Measurements from ENCODE around the gene SMG6. TPM values are rescaled to one million over a fixed set of nuclear protein-coding genes. Genes with fewer than 3 reads are reported as not detected.
A peak's percentile ranks its signal among the peaks of the same experiment; 100 is the strongest.

Gene SMG6
- total and polyA plus RNA-seq, 2 of the 4 experiments (the other 2 are of a cell fraction) = 16.3 to 30.3 TPM

GRCh38 chr17:2084766-2085647 lies 218.6 kb downstream of the SMG6 start:
- Histone ChIP-seq H3K14ac (replicated peaks; ENCODE audit: low read depth, low read length) (peak overlapping the region; percentile 97), H2BK120ac (ENCODE audit: low read depth, low read length) (peak overlapping the region; percentile 58), H2BK20ac (ENCODE audit: low read depth, low read length) (peak overlapping the region; percentile 81), H3K9me1 (ENCODE audit: insufficient read depth, low read length) (peaks cover 56% of the 10 kb centered on the region), H3K9me3 (ENCODE audit: control insufficient read depth, insufficient read depth, low read length) (no peaks in the 10 kb centered on the region), H3K4me2 (ENCODE audit: low read depth, low read length) (peak overlapping the region; percentile 12), H4K20me1 (ENCODE audit: insufficient read depth, low read length) (no peaks in the 10 kb centered on the region), H2AK9ac (replicated peaks; ENCODE audit: low read depth, low read length, poor library complexity) (peak overlapping the region; percentile 85), H2BK15ac (ENCODE audit: low read depth, low read length) (peak overlapping the region; percentile 87; the same call in 2 of the 3 replicates), H3K36me3 (ENCODE audit: control insufficient read depth, insufficient read depth, low read length) (peaks cover 16% of the 10 kb centered on the region), H3K79me1 (ENCODE audit: low read depth in 1 of 2, low read length in 2 of 2) (peaks cover 0 to 93% of the 10 kb centered on the region in 2 experiments; a peak in 3 of 4 replicates), H4K91ac (ENCODE audit: insufficient read depth, low read depth, low read length) (peak overlapping the region; percentile 92), H3K27me3 (ENCODE audit: control insufficient read depth, insufficient read depth, low read length) (no peaks in the 10 kb centered on the region), H2AK5ac (ENCODE audit: low read depth, low read length) (peak overlapping the region; percentile 87), H2BK5ac (ENCODE audit: low read depth, low read length, poor library complexity, severe bottlenecking) (peak overlapping the region; percentile 85), H4K5ac (ENCODE audit: low read depth, low read length) (peak overlapping the region; percentile 76), H3K4me1 (ENCODE audit: control insufficient read depth, insufficient read depth, low read length) (peaks cover 36% of the 10 kb centered on the region), H3K4me3 (ENCODE audit: insufficient read depth, low read depth, low read length) (no peak overlapping the region), H3K56ac (ENCODE audit: extremely low read depth, insufficient read depth, low read length) (peak overlapping the region; percentile 66; the same call in 1 of the 2 replicates), H3K4ac (ENCODE audit: low read depth, low read length) (peak overlapping the region; percentile 86), H2AFZ (replicated peaks; ENCODE audit: low read length, poor library complexity) (peak overlapping the region; percentile 54), H3K23ac (ENCODE audit: low read depth, low read length) (peak overlapping the region; percentile 88), H3K27ac (ENCODE audit: insufficient read depth, low read length) (peak overlapping the region; percentile 77), H4K8ac (ENCODE audit: low read depth in 2 of 2, low read length in 2 of 2) (peak overlapping the region; percentile 52 to 93), H3K9ac (ENCODE audit: low read depth, low read length) (peak overlapping the region; percentile 50), H3K18ac (ENCODE audit: low read depth, low read length) (peak overlapping the region; percentile 75)
- POLR2A ChIA-PET (ENCODE audit: unreplicated experiment) = no interaction called here
- peak; percentile 64 for ATAC-seq (ENCODE audit: low read depth)
- in situ Hi-C loops (cut with MboI; ENCODE audit: low sequenced_read_pairs) = no loop called here
- WGBS, 2 experiments (ENCODE audit: extremely low coverage in 2 of 2, insufficient read length in 1 of 2) = no CpG with 5 or more reads among the region's 13 CpGs
- intact Hi-C loops (cut with micrococcal nuclease) = no loop called here
- BruUV-seq (replicated peaks) = no TSS peak
- CTCF ChIA-PET = interaction anchor here (2.9 kb wide), 1 partner anchor 160 kb away, joined by 12 read pairs; no protein-coding TSS in a partner anchor
- dilution Hi-C loops (cut with HindIII; ENCODE audit: low sequenced_read_pairs, unreplicated experiment) = no loop called here
- TF ChIP-seq CEBPB (IDR thresholded peaks at IDR 0.05; ENCODE audit: low read depth, low read length) (peak; percentile 68; the same call in 1 of the 2 replicates), SMC3 (IDR thresholded peaks at IDR 0.05; ENCODE audit: low read depth, low read length) (no peak), RFX5 (IDR thresholded peaks at IDR 0.05; ENCODE audit: low read depth, low read length) (no peak), MAFK (IDR thresholded peaks at IDR 0.05; ENCODE audit: low read depth, low read length) (no peak), POLR2A (IDR thresholded peaks at IDR 0.05; ENCODE audit: low read depth, low read length) (no peak; the same call in 1 of the 2 replicates), BHLHE40 (IDR thresholded peaks at IDR 0.05; ENCODE audit: low read depth, low read length) (peak; percentile 78), MAZ (IDR thresholded peaks at IDR 0.05; ENCODE audit: borderline replicate concordance, low read depth, low read length) (peak; percentile 61; the same call in 1 of the 2 replicates)
- DNase-seq = peak; percentile 86
